Mesothelial cell of epicardium (in vitro differentiated cells): Measurements from ENCODE around the gene STK31. TPM values are rescaled to one million over a fixed set of nuclear protein-coding genes. Genes with fewer than 3 reads are reported as not detected.
"Not testable (repeated sequence)": the region's sequence is repeated elsewhere in the genome, so short reads cannot be mapped to it uniquely, and the experiment has no call there.

Source experiments
- DNase-seq, 2 experiments: peaks; one replicate each; pipeline ENCODE4 v3.0.0; 2021; ENCODE audit warnings: low spot score in 2 of 2; ENCODE audit not compliant: unreplicated experiment in 2 of 2
- H3K27ac Mint-ChIP-seq: 2 replicates; pipeline ENCODE4 v1.8.0; 2021; ENCODE audit warnings: mixed read lengths
- H3K27me3 Mint-ChIP-seq: 2 replicates; pipeline ENCODE4 v1.8.0; 2021; ENCODE audit warnings: low read depth, mixed read lengths
- H3K36me3 Mint-ChIP-seq: 2 replicates; pipeline ENCODE4 v1.8.0; 2021; ENCODE audit warnings: mixed read lengths
- H3K4me1 Mint-ChIP-seq: 2 replicates; pipeline ENCODE4 v1.8.0; 2021; ENCODE audit warnings: mixed read lengths
- H3K4me3 Mint-ChIP-seq: 2 replicates; pipeline ENCODE4 v1.8.0; 2021; ENCODE audit warnings: mild to moderate bottlenecking, moderate library complexity, mixed read lengths
- H3K9me3 Mint-ChIP-seq: 2 replicates; pipeline ENCODE4 v1.8.0; 2021; ENCODE audit warnings: mixed read lengths
- CTCF ChIP-seq: fragments of 200-600 bp; sonication (generic); IDR thresholded peaks from one replicate; pipeline ENCODE4 v1.5.0; 2021; ENCODE audit warnings: antibody characterized with exemption; ENCODE audit not compliant: unreplicated experiment
- total RNA-seq: library from RNA; stranded (reverse); gene quantifications from 3 replicates; pipeline ENCODE4 v1.2.1, GENCODE V29; 2021

STK31 gene
- total RNA-seq, 1 donor from 2014 or later = 0.94 TPM

GRCh38 chr7:23672033-23672432 is 38.0 kb upstream of the STK31 start:
- H3K4me3 Mint-ChIP-seq = no peak overlapping the region
- TF ChIP-seq CTCF = no peak
- peaks cover 20% of the 10 kb centered on the region for H3K9me3 Mint-ChIP-seq
- H3K36me3 Mint-ChIP-seq = no peaks in the 10 kb centered on the region
- peaks cover 20% of the 10 kb centered on the region for H3K4me1 Mint-ChIP-seq
- no peak for DNase-seq
- no peaks in the 10 kb centered on the region for H3K27me3 Mint-ChIP-seq
- no peak overlapping the region for H3K27ac Mint-ChIP-seq

GRCh38 chr7:23679898-23680413 is 30.1 kb upstream of the STK31 start, which contains the start of gene FAM221A:
FAM221A (plus strand) TSS chr7:23680199; CDS start chr7:23680219, 20 bp downstream.
- H3K9me3 Mint-ChIP-seq = peaks cover 15% of the 10 kb centered on the region
- H3K27ac Mint-ChIP-seq = peak within 1 kb of the TSS; percentile 94
- peak within 1 kb of the TSS; percentile 86 for H3K4me3 Mint-ChIP-seq
- peak; percentile 62 to 71 for DNase-seq
- H3K27me3 Mint-ChIP-seq = no peaks in the 10 kb centered on the region
- no peaks in the 10 kb centered on the region for H3K36me3 Mint-ChIP-seq
- H3K4me1 Mint-ChIP-seq = peaks cover 4% of the 10 kb centered on the region
- TF ChIP-seq CTCF = peak; percentile 68

GRCh38 chr7:23680414-23681405 is 29.3 kb upstream of the STK31 start:
- peaks cover 4% of the 10 kb centered on the region for H3K4me1 Mint-ChIP-seq
- no peaks in the 10 kb centered on the region for H3K36me3 Mint-ChIP-seq
- H3K9me3 Mint-ChIP-seq = peaks cover 7% of the 10 kb centered on the region
- H3K27me3 Mint-ChIP-seq = no peaks in the 10 kb centered on the region
- DNase-seq = peak; percentile 40 to 58
- peak overlapping the region; percentile 94 for H3K27ac Mint-ChIP-seq
- H3K4me3 Mint-ChIP-seq = peak overlapping the region; percentile 86
- TF ChIP-seq CTCF = no peak

- not testable (repeated sequence) for H3K4me3 Mint-ChIP-seq, H3K9me3 Mint-ChIP-seq, DNase-seq, H3K4me1 Mint-ChIP-seq, H3K27me3 Mint-ChIP-seq, H3K36me3 Mint-ChIP-seq
- peak overlapping the region; percentile 25 for H3K27ac Mint-ChIP-seq
Observed at GRCh38 chr7:23684041-23684440, 26.0 kb upstream of the STK31 start.

GRCh38 chr7:23685731-23686130 is 24.3 kb upstream of the STK31 start:
- Mint-ChIP-seq H3K9me3 (no peaks in the 10 kb centered on the region), H3K36me3 (peaks cover 7% of the 10 kb centered on the region), H3K4me3 (no peak overlapping the region), H3K4me1 (peaks cover 2% of the 10 kb centered on the region), H3K27ac (no peak overlapping the region), H3K27me3 (no peaks in the 10 kb centered on the region)
- TF ChIP-seq CTCF = no peak
- no peak for DNase-seq

GRCh38 chr7:23687011-23687410 is 23.0 kb upstream of the STK31 start:
- H3K4me1 Mint-ChIP-seq = no peaks in the 10 kb centered on the region
- no peak overlapping the region for H3K4me3 Mint-ChIP-seq
- H3K27ac Mint-ChIP-seq = peak overlapping the region; percentile 64
- DNase-seq = no peak
- H3K27me3 Mint-ChIP-seq = no peaks in the 10 kb centered on the region
- no peaks in the 10 kb centered on the region for H3K9me3 Mint-ChIP-seq
- peaks cover 9% of the 10 kb centered on the region for H3K36me3 Mint-ChIP-seq
- no peak for TF ChIP-seq CTCF
